HCT116 (cell line): ENCODE data around the gene CCDC192. TPM values are rescaled to one million over a fixed set of nuclear protein-coding genes. Genes with fewer than 3 reads are reported as not detected.

Experiments used
- ATAC-seq: fragments of 200-7000 bp; cut with Tn5 transposase; 2 replicates; pipeline ENCODE4 v1.9.1; 2020; ENCODE audit warnings: mild to moderate bottlenecking, moderate library complexity
- BruUV-seq: library from RNA; stranded (reverse); fragments of 400-500 nt; replicated peaks from 2 replicates; lab custom pipeline; 2021; lab: Mats Ljungman, UMichigan
- CTCF ChIA-PET: fragments of 300-600 bp; sonication (Branson Sonifier 250); formaldehyde crosslinking; loops from one replicate; lab custom pipeline; 2021; ENCODE audit warnings: antibody characterized with exemption; lab: Charles Lee
- POLR2A ChIA-PET: fragments of 300-600, 350-600 bp; sonication (Branson Sonifier 250); formaldehyde crosslinking; loops from one replicate; lab custom pipeline; 2021; ENCODE audit warnings: antibody characterized with exemption; lab: Charles Lee
- RAD21 ChIA-PET, 2 experiments: fragments of 300-600 bp; sonication (Branson Sonifier 250); formaldehyde crosslinking; loops; one replicate each; lab custom pipeline; 2023; ENCODE audit warnings: low total read pairs in 2 of 2; ENCODE audit not compliant: uncharacterized antibody in 2 of 2, unreplicated experiment in 2 of 2, low non-redundant PET in 1 of 2; lab: Charles Lee
- DNase-seq: peaks from one replicate; pipeline ENCODE4 v3.0.0-alpha.2; 2010; ENCODE audit warnings: low read depth, low spot score
- H2AFZ ChIP-seq: fragments of 200-600 bp; shearing (Covaris generic), sonication (generic); 2 replicates; pipeline ENCODE4 v1.6.1; 2017; ENCODE audit warnings: low read depth, mixed run types, mixed read lengths, antibody characterized with exemption, low read length; ENCODE audit not compliant: poor library complexity, severe bottlenecking
- H3K27ac ChIP-seq: 2 replicates; pipeline ENCODE4 v1.5.1; 2012; ENCODE audit warnings: low read depth, low read length
- H3K27me3 ChIP-seq: fragments of 200-600 bp; sonication (generic); 2 replicates; pipeline ENCODE4 v1.6.1; 2016; ENCODE audit warnings: mixed run types, low read length, mixed read lengths; ENCODE audit not compliant: insufficient read depth
- H3K36me3 ChIP-seq, 2 experiments: fragments of 200-500 bp in 1 of 2; fragments of 200-600 bp in 1 of 2; sonication (Bioruptor generic) in 1 of 2; sonication (generic) in 1 of 2; 2 replicates each; pipeline versions ENCODE4 v1.5.1 to v1.6.1; 2014 to 2016; ENCODE audit warnings: low read length in 2 of 2, inconsistent platforms in 1 of 2, mixed read lengths in 1 of 2, mixed run types in 1 of 2; ENCODE audit not compliant: insufficient read depth in 2 of 2, control insufficient read depth in 1 of 2
- H3K4me1 ChIP-seq, 2 experiments: fragments of 200-600 bp in 1 of 2; sonication (generic) in 1 of 2; 2 replicates each; pipeline versions ENCODE4 v1.5.1 to v1.6.1; 2012 to 2017; ENCODE audit warnings: low read length in 2 of 2, inconsistent platforms in 1 of 2, mild to moderate bottlenecking in 1 of 2, mixed read lengths in 1 of 2, mixed run types in 1 of 2, moderate library complexity in 1 of 2; ENCODE audit not compliant: insufficient read depth in 2 of 2, control insufficient read depth in 1 of 2
- H3K4me2 ChIP-seq: fragments of 200-600 bp; sonication (generic); 2 replicates; pipeline ENCODE4 v1.6.1; 2017; ENCODE audit warnings: mixed run types, low read length, mixed read lengths
- H3K4me3 ChIP-seq, 2 experiments: fragments of 200-600 bp in 1 of 2; sonication (generic) in 1 of 2; replicated peaks in 1 of 2; 2 replicates each; pipeline ENCODE4 v1.5.1; 2011 to 2016; ENCODE audit warnings: low read length in 2 of 2, control low read depth in 1 of 2, low read depth in 1 of 2, mild to moderate bottlenecking in 1 of 2, mixed read lengths in 1 of 2, mixed run types in 1 of 2
- H3K79me2 ChIP-seq: fragments of 200-600 bp; sonication (generic); 2 replicates; pipeline ENCODE4 v1.6.1; 2017; ENCODE audit warnings: mild to moderate bottlenecking, mixed run types, low read length, moderate library complexity, mixed read lengths; ENCODE audit not compliant: insufficient read depth
- H3K9ac ChIP-seq: fragments of 200-600 bp; sonication (generic); 2 replicates; pipeline ENCODE4 v1.6.1; 2016; ENCODE audit warnings: low read length, mixed read lengths
- H3K9me2 ChIP-seq: fragments of 200-600 bp; sonication (generic), shearing (Covaris generic); 2 replicates; pipeline ENCODE4 v1.6.1; 2017; ENCODE audit warnings: mixed run types, mild to moderate bottlenecking, moderate library complexity; ENCODE audit not compliant: insufficient read depth
- H3K9me3 ChIP-seq, 2 experiments: fragments of 200-500 bp in 1 of 2; fragments of 200-600 bp in 1 of 2; sonication (Bioruptor generic) in 1 of 2; sonication (generic) in 1 of 2; 2 replicates each; pipeline ENCODE4 v1.6.1; 2014 to 2017; ENCODE audit warnings: low read length in 2 of 2, mixed read lengths in 2 of 2, inconsistent platforms in 1 of 2, low read depth in 1 of 2, mild to moderate bottlenecking in 1 of 2, mixed run types in 1 of 2, moderate library complexity in 1 of 2; ENCODE audit not compliant: control insufficient read depth in 1 of 2, insufficient read depth in 1 of 2
- H4K20me1 ChIP-seq: fragments of 200-600 bp; sonication (generic), shearing (Covaris generic); 2 replicates; pipeline ENCODE4 v1.6.1; 2017; ENCODE audit warnings: mixed run types, mild to moderate bottlenecking, moderate library complexity; ENCODE audit not compliant: insufficient read depth
- CBX3 ChIP-seq: IDR thresholded peaks from 2 replicates; pipeline ENCODE4 v1.6.1; 2012; ENCODE audit warnings: low read depth
- CEBPB ChIP-seq: IDR thresholded peaks from 2 replicates; pipeline ENCODE4 v1.6.1; 2012; ENCODE audit warnings: low read depth
- ELF1 ChIP-seq: IDR thresholded peaks from 2 replicates; pipeline ENCODE4 v1.6.1; 2012; ENCODE audit warnings: low read depth, borderline replicate concordance
- EZH2phosphoT487 ChIP-seq: fragments of 200-600 bp; IDR thresholded peaks from 2 replicates; pipeline ENCODE4 v1.6.1; 2018; ENCODE audit warnings: antibody characterized with exemption, borderline replicate concordance
- JUND ChIP-seq: IDR thresholded peaks from 2 replicates; pipeline ENCODE4 v1.6.1; 2012
- POLR2A ChIP-seq: IDR thresholded peaks from 2 replicates; pipeline ENCODE4 v1.7.0; 2011; ENCODE audit warnings: borderline replicate concordance; ENCODE audit not compliant: insufficient read depth, insufficient read length; ENCODE audit errors: extremely low read depth
- POLR2AphosphoS5 ChIP-seq: IDR thresholded peaks from 2 replicates; pipeline ENCODE4 v1.6.1; 2011; ENCODE audit warnings: mild to moderate bottlenecking, low read depth, low read length, moderate library complexity
- SIN3A ChIP-seq: IDR thresholded peaks from 2 replicates; pipeline ENCODE4 v1.6.1; 2012; ENCODE audit warnings: low read depth
- SRF ChIP-seq: IDR thresholded peaks from 2 replicates; pipeline ENCODE4 v1.6.1; 2012; ENCODE audit warnings: low read depth
- TCF7L2 ChIP-seq: IDR thresholded peaks from 2 replicates; pipeline ENCODE4 v1.7.0; 2011; ENCODE audit warnings: borderline replicate concordance, inconsistent platforms; ENCODE audit not compliant: insufficient read depth, insufficient read length; ENCODE audit errors: extremely low read depth
- ZNF274 ChIP-seq: fragments of 200-500 bp; sonication (Bioruptor generic); IDR thresholded peaks from 2 replicates; pipeline ENCODE4 v1.6.1; 2014; ENCODE audit warnings: mild to moderate bottlenecking, low read depth, low read length, inconsistent platforms
- intact Hi-C: fragments of 100-400 bp; cut with micrococcal nuclease; formaldehyde crosslinking; loops from 2 replicates; pipeline ENCODE4 v1.10.0; 2022
- total RNA-seq: library from RNA; stranded (reverse); gene quantifications from one replicate; pipeline ENCODE4 v1.2.1, GENCODE V29; 2021; ENCODE audit not compliant: unreplicated experiment
- TF ChIP-seq, protein P1 (sequence below): IDR thresholded peaks from 2 replicates; pipeline ENCODE4 v1.6.1; 2012
- TF ChIP-seq, protein P2 (sequence below): IDR thresholded peaks from 2 replicates; pipeline ENCODE4 v1.6.1; 2012
- TF ChIP-seq, protein P3 (sequence below), 3 experiments: fragments of 200-600 bp in 1 of 3; sonication (generic) in 1 of 3; IDR thresholded peaks in 2 of 3; conservative IDR thresholded peaks in 1 of 3; 2 replicates each; pipeline ENCODE4 v1.5.1; 2012 to 2017; ENCODE audit warnings: low read depth in 2 of 3, low read length in 2 of 3, antibody characterized with exemption in 1 of 3, borderline replicate concordance in 1 of 3, control low read depth in 1 of 3, mild to moderate bottlenecking in 1 of 3, mixed read lengths in 1 of 3, mixed run types in 1 of 3, moderate library complexity in 1 of 3; ENCODE audit not compliant: insufficient read depth in 1 of 3

The CCDC192 gene
- total RNA-seq, 1 experiment from 2014 or later = not detected

DNA sequence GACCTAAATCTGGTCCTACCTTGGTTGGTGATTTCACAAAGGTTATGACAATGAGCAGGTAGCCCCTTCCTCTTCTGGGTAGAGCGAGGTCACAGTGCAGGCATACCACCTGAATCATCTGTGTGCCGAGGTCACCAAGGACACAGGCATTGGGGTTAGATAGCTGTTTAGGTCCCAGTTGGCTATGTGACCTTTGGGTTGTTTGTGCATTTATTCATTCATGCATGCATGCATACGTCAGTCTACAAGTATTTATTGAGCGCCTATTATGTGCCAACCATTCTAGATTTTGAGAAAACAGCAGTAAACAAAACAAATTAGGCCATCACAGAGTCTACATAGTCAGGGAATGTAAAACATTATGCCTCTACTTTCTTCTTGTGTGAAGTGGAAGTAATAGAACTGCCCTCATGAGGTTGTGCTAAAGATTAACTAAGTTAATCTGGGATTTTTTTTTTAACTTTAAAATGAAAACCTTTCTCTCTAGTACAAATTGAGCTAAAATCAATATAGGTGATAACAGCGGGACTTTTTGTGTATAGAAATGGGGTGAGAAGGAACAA, 275.6 kb downstream of the CCDC192 start:
- TF ChIP-seq SRF = no peak
- TF ChIP-seq ELF1 = no peak
- TF ChIP-seq, protein P1, sequence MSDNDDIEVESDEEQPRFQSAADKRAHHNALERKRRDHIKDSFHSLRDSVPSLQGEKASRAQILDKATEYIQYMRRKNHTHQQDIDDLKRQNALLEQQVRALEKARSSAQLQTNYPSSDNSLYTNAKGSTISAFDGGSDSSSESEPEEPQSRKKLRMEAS = no peak
- no peak for TF ChIP-seq TCF7L2
- TF ChIP-seq POLR2A = no peak
- TF ChIP-seq CEBPB = no peak
- TF ChIP-seq, protein P2, sequence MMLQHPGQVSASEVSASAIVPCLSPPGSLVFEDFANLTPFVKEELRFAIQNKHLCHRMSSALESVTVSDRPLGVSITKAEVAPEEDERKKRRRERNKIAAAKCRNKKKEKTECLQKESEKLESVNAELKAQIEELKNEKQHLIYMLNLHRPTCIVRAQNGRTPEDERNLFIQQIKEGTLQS = no peak
- TF ChIP-seq, protein P3, sequence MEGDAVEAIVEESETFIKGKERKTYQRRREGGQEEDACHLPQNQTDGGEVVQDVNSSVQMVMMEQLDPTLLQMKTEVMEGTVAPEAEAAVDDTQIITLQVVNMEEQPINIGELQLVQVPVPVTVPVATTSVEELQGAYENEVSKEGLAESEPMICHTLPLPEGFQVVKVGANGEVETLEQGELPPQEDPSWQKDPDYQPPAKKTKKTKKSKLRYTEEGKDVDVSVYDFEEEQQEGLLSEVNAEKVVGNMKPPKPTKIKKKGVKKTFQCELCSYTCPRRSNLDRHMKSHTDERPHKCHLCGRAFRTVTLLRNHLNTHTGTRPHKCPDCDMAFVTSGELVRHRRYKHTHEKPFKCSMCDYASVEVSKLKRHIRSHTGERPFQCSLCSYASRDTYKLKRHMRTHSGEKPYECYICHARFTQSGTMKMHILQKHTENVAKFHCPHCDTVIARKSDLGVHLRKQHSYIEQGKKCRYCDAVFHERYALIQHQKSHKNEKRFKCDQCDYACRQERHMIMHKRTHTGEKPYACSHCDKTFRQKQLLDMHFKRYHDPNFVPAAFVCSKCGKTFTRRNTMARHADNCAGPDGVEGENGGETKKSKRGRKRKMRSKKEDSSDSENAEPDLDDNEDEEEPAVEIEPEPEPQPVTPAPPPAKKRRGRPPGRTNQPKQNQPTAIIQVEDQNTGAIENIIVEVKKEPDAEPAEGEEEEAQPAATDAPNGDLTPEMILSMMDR (IDR thresholded peaks at IDR 0.05 in 2 of 3, conservative IDR thresholded peaks at IDR 0.05 in 1 of 3; ENCODE audit: borderline replicate concordance in 1 of 3, insufficient read depth in 1 of 3, low read depth in 2 of 3, low read length in 2 of 3) = no peak
- TF ChIP-seq EZH2phosphoT487 = no peak
- TF ChIP-seq SIN3A = no peak
- TF ChIP-seq JUND = no peak
- TF ChIP-seq CBX3 = no peak
- TF ChIP-seq ZNF274 = no peak
- no peak for TF ChIP-seq POLR2AphosphoS5
- ChIA-PET RAD21 (no interaction called here), POLR2A (no interaction called here), CTCF (no interaction called here)
- no peak for ATAC-seq
- H3K9me2 ChIP-seq = no peaks in the 10 kb centered on the region
- BruUV-seq = no TSS peak
- no peaks in the 10 kb centered on the region for H3K36me3 ChIP-seq
- intact Hi-C loops = no loop called here
- no peak overlapping the region for H3K4me3 ChIP-seq
- no peak overlapping the region for H3K27ac ChIP-seq
- H3K4me1 ChIP-seq = no peaks in the 10 kb centered on the region
- no peaks in the 10 kb centered on the region for H4K20me1 ChIP-seq
- H3K79me2 ChIP-seq = no peaks in the 10 kb centered on the region
- no peaks in the 10 kb centered on the region for H3K27me3 ChIP-seq
- H2AFZ ChIP-seq = no peak overlapping the region
- no peak overlapping the region for H3K9ac ChIP-seq
- H3K9me3 ChIP-seq = no peaks in the 10 kb centered on the region
- no peak overlapping the region for H3K4me2 ChIP-seq
- DNase-seq = no peak
